Measurements from ENCODE around the gene BCOR. TPM values are rescaled to one million over a fixed set of nuclear protein-coding genes. Genes with fewer than 3 reads are reported as not detected.

BCOR gene
- total RNA-seq, 1 donor from 2014 or later, result 37.3 TPM

- TF ChIP-seq CTCF (conservative IDR thresholded peaks at IDR 0.05), result no peak
- Mint-ChIP-seq H3K27me3 (peaks cover 9% of the 10 kb centered on the region), H3K9me3 (no peaks in the 10 kb centered on the region), H3K4me3 (peak overlapping the region; percentile 65), H3K27ac (peak overlapping the region; percentile 58), H3K4me1 (ENCODE audit: unreplicated experiment) (peaks cover 6% of the 10 kb centered on the region), H3K36me3 (no peaks in the 10 kb centered on the region)
- DNase-seq (ENCODE audit: extremely low spot score, unreplicated experiment), result no peak
Measured at GRCh38 chrX:40015693-40016092, 82.1 kb downstream of the BCOR start.

GRCh38 chrX:40013266-40014195, 84.2 kb downstream of the BCOR start:
- Mint-ChIP-seq H3K4me3 (peak overlapping the region; percentile 84), H3K27me3 (peaks cover 13% of the 10 kb centered on the region), H3K36me3 (no peaks in the 10 kb centered on the region), H3K27ac (peak overlapping the region; percentile 62), H3K4me1 (ENCODE audit: unreplicated experiment) (peaks cover 9% of the 10 kb centered on the region), H3K9me3 (no peaks in the 10 kb centered on the region)
- TF ChIP-seq CTCF (conservative IDR thresholded peaks at IDR 0.05), result no peak
- peak; percentile 74 for DNase-seq (ENCODE audit: extremely low spot score, unreplicated experiment)

DNA sequence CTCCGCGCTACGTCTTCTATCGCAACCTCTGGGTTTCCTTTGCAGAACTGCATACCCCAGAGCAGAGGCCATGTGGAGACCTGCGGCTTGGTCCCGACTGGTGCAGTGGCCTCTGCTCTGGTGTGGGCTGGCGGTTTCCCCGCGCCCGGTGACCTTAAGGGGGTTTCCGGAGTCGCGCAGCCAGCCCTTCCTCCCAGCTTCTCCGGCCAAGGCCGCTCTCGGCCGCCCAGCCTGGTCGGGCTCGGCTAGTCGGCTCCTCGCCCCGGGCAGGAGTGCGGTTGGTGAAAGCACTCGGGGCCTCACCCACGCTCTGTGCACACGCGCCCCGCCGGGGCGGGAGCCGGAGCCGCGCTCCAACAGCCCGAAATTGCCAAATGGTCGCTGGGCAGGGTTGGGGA, 84.9 kb downstream of the BCOR start:
- peaks cover 13% of the 10 kb centered on the region for H3K4me1 Mint-ChIP-seq (ENCODE audit: unreplicated experiment)
- H3K36me3 Mint-ChIP-seq, result no peaks in the 10 kb centered on the region
- no peak for TF ChIP-seq CTCF (conservative IDR thresholded peaks at IDR 0.05)
- H3K9me3 Mint-ChIP-seq, result no peaks in the 10 kb centered on the region
- H3K27me3 Mint-ChIP-seq, result peaks cover 15% of the 10 kb centered on the region
- peak overlapping the region; percentile 84 for H3K4me3 Mint-ChIP-seq
- H3K27ac Mint-ChIP-seq, result peak overlapping the region; percentile 62
- DNase-seq (ENCODE audit: extremely low spot score, unreplicated experiment), result peak; percentile 74

DNA sequence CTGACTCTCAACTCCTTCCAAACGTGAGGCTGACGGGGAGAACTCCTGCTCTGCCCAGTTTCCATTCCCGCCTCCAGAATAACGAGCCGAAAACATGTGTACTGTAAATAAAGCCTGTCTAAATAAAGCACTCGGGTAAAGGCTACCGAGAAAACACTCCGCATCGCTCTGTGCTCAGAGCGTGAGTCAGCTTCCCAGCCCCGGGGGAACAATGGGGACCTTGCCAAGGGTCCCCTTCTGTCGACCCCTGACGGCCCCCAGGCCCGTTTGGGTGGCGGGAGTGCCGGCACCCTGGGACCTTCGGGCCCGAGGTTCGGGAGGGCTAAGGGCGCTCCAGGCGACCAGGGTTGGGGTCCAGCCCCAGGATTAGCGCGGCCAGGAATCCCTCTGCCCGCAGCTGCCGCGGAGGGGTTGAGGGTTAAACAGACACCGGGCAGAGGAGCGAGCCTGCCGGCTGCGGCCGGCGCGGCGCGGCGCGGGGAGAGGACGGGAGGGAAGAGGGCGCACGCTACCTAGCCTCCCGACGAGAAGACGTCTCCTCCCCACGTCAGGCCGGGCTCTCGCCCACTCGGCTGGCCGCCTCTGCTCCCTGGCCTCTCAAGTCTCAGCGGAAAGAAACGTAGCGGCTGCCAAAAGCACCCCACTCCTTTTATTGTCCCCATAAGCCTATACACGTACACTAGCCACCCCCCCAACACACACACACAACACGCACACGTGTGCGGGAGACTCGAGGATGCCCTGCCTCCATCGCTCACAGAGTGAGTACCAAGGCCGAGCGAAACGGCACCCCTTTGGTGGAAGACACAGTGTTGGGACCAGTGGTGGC, 85.5 kb downstream of the BCOR start:
- no peak overlapping the region for H3K27ac Mint-ChIP-seq

More for the DNA sequence above, 85.5 kb downstream of the BCOR start:
- Mint-ChIP-seq H3K4me1 (ENCODE audit: unreplicated experiment) (peaks cover 18% of the 10 kb centered on the region), H3K9me3 (no peaks in the 10 kb centered on the region), H3K36me3 (no peaks in the 10 kb centered on the region), H3K27me3 (peaks cover 21% of the 10 kb centered on the region), H3K4me3 (peak overlapping the region; percentile 81)
- no peak for TF ChIP-seq CTCF (conservative IDR thresholded peaks at IDR 0.05)
- no peak for DNase-seq (ENCODE audit: extremely low spot score, unreplicated experiment)

All from type B pancreatic cell (in vitro differentiated cells).